CD14-positive monocyte (primary cell): ENCODE data around the gene PDGFB. TPM values are rescaled to one million over a fixed set of nuclear protein-coding genes. Genes with fewer than 3 reads are reported as not detected.

Source experiments
- DNase-seq, 3 donors: peaks; one replicate each; pipeline ENCODE4 v3.0.0-alpha.2; 2011 to 2022
- H2AFZ ChIP-seq: 2 replicates; pipeline ENCODE4 v1.6.0; 2012; ENCODE audit warnings: mild to moderate bottlenecking, low read depth, low read length, inconsistent platforms; ENCODE audit not compliant: insufficient read depth, poor library complexity, severe bottlenecking
- H3K27ac ChIP-seq, 2 donors: 1 replicate in 1 of 2; 2 replicates in 1 of 2; pipeline ENCODE4 v1.5.1; 2012 to 2013; ENCODE audit warnings: low read length in 2 of 2, control low read depth in 1 of 2, inconsistent platforms in 1 of 2, low read depth in 1 of 2, mild to moderate bottlenecking in 1 of 2
- H3K27me3 ChIP-seq, 2 donors: one replicate each; pipeline versions ENCODE4 v1.6.0 to v1.6.1; 2011 to 2013; ENCODE audit warnings: low read length in 2 of 2; ENCODE audit not compliant: control insufficient read depth in 2 of 2, insufficient read depth in 2 of 2
- H3K36me3 ChIP-seq, 2 donors: replicated peaks in 1 of 2; 1 replicate in 1 of 2; 2 replicates in 1 of 2; pipeline versions ENCODE4 v1.5.1 to v1.6.1; 2012 to 2013; ENCODE audit warnings: low read length in 2 of 2, control low read depth in 1 of 2, inconsistent platforms in 1 of 2, mild to moderate bottlenecking in 1 of 2; ENCODE audit not compliant: insufficient read depth in 2 of 2, control insufficient read depth in 1 of 2
- H3K4me1 ChIP-seq, 2 donors: 1 replicate in 1 of 2; 2 replicates in 1 of 2; pipeline versions ENCODE4 v1.5.1 to v1.6.1; 2012 to 2013; ENCODE audit warnings: low read length in 2 of 2, control low read depth in 1 of 2, inconsistent platforms in 1 of 2, mild to moderate bottlenecking in 1 of 2, moderate library complexity in 1 of 2; ENCODE audit not compliant: insufficient read depth in 2 of 2, control insufficient read depth in 1 of 2
- H3K4me2 ChIP-seq: replicated peaks from 2 replicates; pipeline ENCODE3; 2012; ENCODE audit warnings: low read length, moderate library complexity, mild to moderate bottlenecking; ENCODE audit not compliant: poor library complexity, severe bottlenecking; ENCODE audit errors: extremely low read depth
- H3K4me3 ChIP-seq, 3 experiments: fragments of 200-600 bp in 1 of 3; sonication (generic) in 1 of 3; replicated peaks in 1 of 3; 1 replicate in 2 of 3; 2 replicates in 1 of 3; pipeline ENCODE4 v1.5.1; 2011 to 2013; ENCODE audit warnings: low read length in 3 of 3, mild to moderate bottlenecking in 3 of 3, control low read depth in 2 of 3, low read depth in 2 of 3, inconsistent platforms in 1 of 3, moderate library complexity in 1 of 3
- H3K79me2 ChIP-seq: 2 replicates; pipeline ENCODE4 v1.6.0; 2012; ENCODE audit warnings: mild to moderate bottlenecking, control low read depth, inconsistent platforms, low read length, moderate library complexity; ENCODE audit not compliant: insufficient read depth
- H3K9ac ChIP-seq: 2 replicates; pipeline ENCODE4 v1.6.0; 2017; ENCODE audit warnings: low read length, mild to moderate bottlenecking; ENCODE audit not compliant: insufficient read depth, poor library complexity, severe bottlenecking
- H3K9me3 ChIP-seq, 2 donors: replicated peaks in 1 of 2; 1 replicate in 1 of 2; 2 replicates in 1 of 2; pipeline versions ENCODE4 v1.5.1 to v1.6.1; 2012 to 2013; ENCODE audit warnings: low read length in 2 of 2, control low read depth in 1 of 2; ENCODE audit not compliant: control insufficient read depth in 1 of 2, insufficient read depth in 1 of 2
- H4K20me1 ChIP-seq: 2 replicates; pipeline ENCODE4 v1.6.0; 2012; ENCODE audit warnings: mild to moderate bottlenecking, low read length, control low read depth, moderate library complexity; ENCODE audit not compliant: insufficient read depth
- H3K27ac Mint-ChIP-seq, 7 donors: one replicate each; pipeline ENCODE4 v1.8.0; 2020; ENCODE audit warnings: mild to moderate bottlenecking in 7 of 7, mixed read lengths in 7 of 7, moderate library complexity in 6 of 7, inconsistent platforms in 2 of 7
- H3K27me3 Mint-ChIP-seq, 3 donors: one replicate each; pipeline ENCODE4 v1.8.0; 2021 to 2022; ENCODE audit warnings: low read depth in 3 of 3, mild to moderate bottlenecking in 3 of 3, mixed read lengths in 3 of 3, moderate library complexity in 3 of 3, inconsistent platforms in 1 of 3
- H3K36me3 Mint-ChIP-seq, 2 donors: one replicate each; pipeline ENCODE4 v1.8.0; 2020; ENCODE audit warnings: mixed read lengths in 2 of 2, inconsistent platforms in 1 of 2, mild to moderate bottlenecking in 1 of 2
- H3K4me1 Mint-ChIP-seq: one replicate; pipeline ENCODE4 v1.8.0; 2020; ENCODE audit warnings: mild to moderate bottlenecking, mixed read lengths
- H3K4me3 Mint-ChIP-seq, 2 donors: one replicate each; pipeline ENCODE4 v1.8.0; 2020; ENCODE audit warnings: mild to moderate bottlenecking in 2 of 2, mixed read lengths in 2 of 2, moderate library complexity in 1 of 2
- H3K9me3 Mint-ChIP-seq, 7 donors: one replicate each; pipeline ENCODE4 v1.8.0; 2020 to 2022; ENCODE audit warnings: mixed read lengths in 7 of 7, mild to moderate bottlenecking in 6 of 7, moderate library complexity in 6 of 7, inconsistent platforms in 2 of 7
- CTCF ChIP-seq: fragments of 200-600 bp; IDR thresholded peaks from one replicate; pipeline ENCODE4 v1.8.0; 2022; ENCODE audit warnings: antibody characterized with exemption, mild to moderate bottlenecking
- WGBS: methylation state at CpG from one replicate; pipeline ENCODE4 v1.1.5; 2013; ENCODE audit warnings: missing lambda C conversion rate; ENCODE audit not compliant: insufficient coverage; 5-methylcytosine and 5-hydroxymethylcytosine counted together
- intact Hi-C, 2 donors: fragments of 100-400 bp; cut with micrococcal nuclease; formaldehyde crosslinking; loops; one replicate each; pipeline versions ENCODE4 v1.15.0 to v1.15.1; 2023
- polyA plus RNA-seq, 3 donors: library from polyadenylated mRNA; depleted of rRNA in 1 of 3; unstranded in 2 of 3; stranded (reverse) in 1 of 3; fragments of 300-500 nt in 2 of 3; fragments of >200 nt in 1 of 3; fragmentation: Illumina TruSeq in 2 of 3; gene quantifications; 1 replicate in 2 of 3; 2 replicates in 1 of 3; pipeline ENCODE4 v1.2.3, GENCODE V29; 2012 to 2021

PDGFB gene
- polyA plus RNA-seq, 3 donors = 0.15 TPM; not detected in 2

DNA sequence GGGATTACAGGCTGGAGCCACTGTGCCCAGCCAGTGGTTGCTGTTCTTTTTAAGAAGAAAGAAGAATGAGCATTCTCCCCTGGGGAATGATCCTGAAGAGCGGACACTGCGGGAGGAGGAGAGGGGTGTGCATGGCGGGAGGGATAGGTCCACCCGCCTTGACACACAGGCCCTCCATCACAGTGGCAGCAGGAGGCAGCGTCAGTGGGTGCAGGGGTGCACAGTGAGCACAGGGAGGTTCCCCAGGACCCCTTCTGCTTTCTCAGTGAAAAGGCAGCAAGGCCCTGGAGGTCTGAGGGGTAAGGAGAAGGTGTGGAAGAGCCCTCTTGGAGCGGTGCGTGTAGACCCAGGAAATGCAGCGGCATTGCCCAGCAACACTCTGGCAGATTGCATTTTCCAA lies 63.4 kb downstream of the PDGFB start:
- no peak overlapping the region for H3K27ac ChIP-seq
- no peak overlapping the region for H2AFZ ChIP-seq
- no peak overlapping the region for H3K9ac ChIP-seq
- no peaks in the 10 kb centered on the region for H4K20me1 ChIP-seq
- no peaks in the 10 kb centered on the region for H3K36me3 Mint-ChIP-seq
- no peak overlapping the region for H3K4me2 ChIP-seq
- H3K36me3 ChIP-seq = no peaks in the 10 kb centered on the region
- no peak overlapping the region for H3K4me3 ChIP-seq
- H3K9me3 Mint-ChIP-seq = peaks cover 4 to 15% (median 11%) of the 10 kb centered on the region in 7 donors
- DNase-seq = no peak
- no peaks in the 10 kb centered on the region for H3K27me3 ChIP-seq
- H3K9me3 ChIP-seq = peaks cover 5 to 12% of the 10 kb centered on the region in 2 donors
- H3K4me1 ChIP-seq = no peaks in the 10 kb centered on the region
- intact Hi-C loops = no loop called here
- no peak for TF ChIP-seq CTCF
- no peak overlapping the region for H3K27ac Mint-ChIP-seq
- H3K4me1 Mint-ChIP-seq = peaks cover 5% of the 10 kb centered on the region
- no peaks in the 10 kb centered on the region for H3K79me2 ChIP-seq
- WGBS = 98% methylated on average over 6 of the region's 8 CpGs
- no peak overlapping the region for H3K4me3 Mint-ChIP-seq
- H3K27me3 Mint-ChIP-seq = peaks cover 11 to 18% (median 17%) of the 10 kb centered on the region in 3 donors

DNA sequence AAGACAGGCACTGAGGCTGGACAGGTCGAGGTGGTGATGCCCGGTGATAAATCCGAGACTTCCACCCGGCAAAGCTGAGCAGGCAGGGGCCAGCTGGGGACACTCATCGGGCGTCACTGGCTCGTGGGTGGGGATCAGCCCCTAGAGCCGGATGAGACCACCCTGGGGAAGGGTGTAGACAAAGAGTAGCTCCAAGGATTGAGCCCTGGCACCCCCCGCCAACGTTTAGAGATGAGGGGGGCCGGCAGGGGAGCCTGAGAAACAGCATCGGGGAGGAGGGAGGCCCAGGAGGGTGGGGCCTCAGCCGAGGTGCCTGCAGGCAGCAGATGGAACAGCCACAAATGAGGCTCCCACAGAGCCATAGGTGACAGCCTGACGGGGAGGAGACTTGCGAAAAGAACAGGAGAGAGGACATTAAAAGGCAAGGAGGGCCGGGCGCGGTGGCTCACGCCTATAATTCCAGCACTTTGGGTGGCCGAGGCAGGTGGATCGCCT lies 64.9 kb downstream of the PDGFB start:
- no peak for TF ChIP-seq CTCF
- Histone ChIP-seq H2AFZ (no peak overlapping the region), H3K27ac (no peak overlapping the region), H3K79me2 (no peaks in the 10 kb centered on the region), H3K9me3 (peaks cover 5 to 12% of the 10 kb centered on the region in 2 donors), H4K20me1 (no peaks in the 10 kb centered on the region), H3K27me3 (no peaks in the 10 kb centered on the region), H3K4me2 (no peak overlapping the region), H3K36me3 (no peaks in the 10 kb centered on the region), H3K9ac (no peak overlapping the region), H3K4me1 (peaks cover under 1 to 2% of the 10 kb centered on the region in 2 donors), H3K4me3 (no peak overlapping the region)
- H3K36me3 Mint-ChIP-seq = no peaks in the 10 kb centered on the region
- no peak for DNase-seq
- no peak overlapping the region for H3K27ac Mint-ChIP-seq
- H3K9me3 Mint-ChIP-seq = peaks cover 4 to 10% (median 8%) of the 10 kb centered on the region in 7 donors
- H3K4me3 Mint-ChIP-seq = no peak overlapping the region
- peaks cover 13 to 14% (median 13%) of the 10 kb centered on the region in 3 donors for H3K27me3 Mint-ChIP-seq
- 85% methylated on average over 20 of the region's 21 CpGs for WGBS
- intact Hi-C loops = no loop called here
- peaks cover 6% of the 10 kb centered on the region for H3K4me1 Mint-ChIP-seq
